NT2/D1 (cell line): ENCODE results near the gene ZNF226.
"Not testable (repeated sequence)": the region's sequence is repeated elsewhere in the genome, so short reads cannot be mapped to it uniquely, and the experiment has no call there.

Experiments used
- DNase-seq: peaks from one replicate; pipeline ENCODE4 v3.0.0-alpha.2; 2011; ENCODE audit warnings: low read depth, low spot score
- H3K27me3 ChIP-seq: 2 replicates; pipeline ENCODE4 v1.6.0; 2011; ENCODE audit warnings: mild to moderate bottlenecking; ENCODE audit not compliant: insufficient read length, insufficient read depth
- H3K36me3 ChIP-seq: 2 replicates; pipeline ENCODE4 v1.6.1; 2011; ENCODE audit warnings: mild to moderate bottlenecking, low read length, mixed read lengths; ENCODE audit not compliant: insufficient read depth, insufficient read length
- H3K4me1 ChIP-seq: 2 replicates; pipeline ENCODE4 v1.5.1; 2011; ENCODE audit not compliant: insufficient read depth, insufficient read length
- H3K4me3 ChIP-seq: 2 replicates; pipeline ENCODE4 v1.5.1; 2011; ENCODE audit warnings: low read depth; ENCODE audit not compliant: insufficient read length
- H3K9ac ChIP-seq: 2 replicates; pipeline ENCODE4 v1.6.0; 2011; ENCODE audit warnings: low read depth; ENCODE audit not compliant: insufficient read length
- H3K9me3 ChIP-seq: 2 replicates; pipeline ENCODE4 v1.5.1; 2011; ENCODE audit warnings: mild to moderate bottlenecking, low read length; ENCODE audit not compliant: insufficient read depth
- SUZ12 ChIP-seq: IDR thresholded peaks from 2 replicates; pipeline ENCODE4 v1.6.1; 2011; ENCODE audit not compliant: insufficient read length, insufficient read depth; ENCODE audit errors: extremely low read depth
- YY1 ChIP-seq: IDR thresholded peaks from 2 replicates; pipeline ENCODE4 v1.6.1; 2011; ENCODE audit not compliant: insufficient read length, insufficient read depth
- ZNF274 ChIP-seq: IDR thresholded peaks from 2 replicates; pipeline ENCODE4 v1.6.1; 2011; ENCODE audit warnings: mild to moderate bottlenecking, low read depth, low read length

ZNF226 gene

DNA sequence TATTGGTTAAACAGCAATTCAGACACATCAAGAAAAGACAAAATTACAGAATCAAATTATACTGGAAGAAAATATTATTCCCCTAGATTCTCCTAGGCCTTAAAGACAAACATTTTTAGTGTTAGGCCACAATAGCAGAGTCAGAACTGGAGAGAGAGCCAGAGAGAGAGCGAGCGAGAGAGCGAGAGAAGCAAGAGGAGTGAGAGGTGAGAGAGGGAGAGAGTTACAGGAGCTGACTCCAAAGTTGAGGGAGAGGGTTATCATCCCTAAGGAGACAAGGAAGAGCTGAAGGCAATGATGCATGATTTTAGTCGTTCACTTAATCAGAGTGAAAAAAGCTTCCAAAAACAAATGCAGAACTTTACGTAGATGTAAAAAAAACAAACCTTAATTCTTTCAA is 27.2 kb downstream of the ZNF226 start:
- no peak for TF ChIP-seq YY1
- no peak for TF ChIP-seq SUZ12
- no peak for TF ChIP-seq ZNF274
- no peak overlapping the region for H3K4me3 ChIP-seq
- H3K36me3 ChIP-seq = no peaks in the 10 kb centered on the region
- H3K27me3 ChIP-seq = no peaks in the 10 kb centered on the region
- no peak overlapping the region for H3K9ac ChIP-seq
- DNase-seq = no peak
- no peaks in the 10 kb centered on the region for H3K9me3 ChIP-seq
- H3K4me1 ChIP-seq = no peaks in the 10 kb centered on the region

DNA sequence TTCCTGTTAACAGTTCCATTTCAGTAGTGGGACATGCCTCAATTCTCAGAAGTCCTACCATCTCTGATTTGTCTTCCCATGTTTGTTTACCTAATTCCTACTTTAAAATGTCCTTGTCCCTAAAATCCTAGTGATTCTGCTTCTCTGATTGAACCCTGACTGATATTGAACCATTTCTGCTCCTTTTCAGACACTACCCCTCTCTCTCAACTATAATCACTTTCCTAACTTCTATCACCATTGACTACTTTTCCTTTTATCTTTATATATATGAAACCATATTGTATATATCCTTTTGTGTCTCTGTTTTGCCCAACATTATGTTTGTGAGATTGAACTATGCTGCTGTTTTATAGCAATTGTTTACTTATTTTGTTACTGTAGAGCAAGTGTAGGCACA is 31.9 kb downstream of the ZNF226 start:
- no peak for TF ChIP-seq YY1
- TF ChIP-seq SUZ12 = no peak
- TF ChIP-seq ZNF274 = no peak

DNA sequence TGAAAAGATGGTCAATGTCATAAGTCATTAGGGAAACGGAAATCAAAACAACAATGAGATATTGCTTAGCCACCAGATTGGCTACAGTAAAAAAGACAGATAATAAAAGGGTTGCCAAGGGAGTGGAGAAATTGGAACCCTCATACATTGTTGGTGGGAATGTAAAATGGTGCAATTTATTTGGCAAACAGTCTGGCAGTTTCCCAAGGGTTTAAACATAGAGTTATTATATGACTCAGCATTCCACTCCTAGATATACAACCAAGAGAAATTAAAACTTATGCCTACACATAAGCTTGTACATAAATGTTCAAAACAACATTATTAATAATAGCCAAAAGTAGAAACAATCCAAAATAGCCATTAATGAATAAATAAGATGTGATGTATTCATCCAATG is 37.6 kb downstream of the ZNF226 start:
- no peaks in the 10 kb centered on the region for H3K9me3 ChIP-seq

More for the DNA sequence above, 31.9 kb downstream of the ZNF226 start:
- Histone ChIP-seq H3K27me3 (no peaks in the 10 kb centered on the region), H3K4me3 (no peak overlapping the region), H3K9ac (no peak overlapping the region), H3K9me3 (no peaks in the 10 kb centered on the region), H3K36me3 (no peaks in the 10 kb centered on the region), H3K4me1 (no peaks in the 10 kb centered on the region)
- no peak for DNase-seq

DNA sequence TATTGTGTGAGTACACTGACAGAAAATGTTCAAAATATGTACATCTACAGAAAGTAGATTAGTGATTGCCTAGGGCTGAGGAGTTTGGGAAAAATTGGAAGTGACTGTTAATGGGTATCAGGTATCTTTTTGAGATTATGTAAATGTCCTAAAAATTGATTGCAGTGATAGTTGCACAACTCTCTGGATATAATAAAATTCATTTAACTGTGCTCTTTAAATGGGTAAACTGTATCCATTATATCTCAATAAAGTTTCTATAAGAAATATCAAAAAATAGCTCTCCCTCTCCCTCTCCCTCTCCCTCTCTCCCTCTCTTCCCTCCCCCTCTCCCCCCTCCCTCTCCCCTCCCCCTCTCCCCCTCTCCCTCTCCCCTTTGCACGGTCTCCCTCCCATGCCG is 38.1 kb downstream of the ZNF226 start:
- no peak for DNase-seq
- no peaks in the 10 kb centered on the region for H3K27me3 ChIP-seq
- no peak overlapping the region for H3K9ac ChIP-seq

More for the DNA sequence above, 37.6 kb downstream of the ZNF226 start:
- H3K27me3 ChIP-seq = no peaks in the 10 kb centered on the region
- TF ChIP-seq YY1 (no peak), SUZ12 (no peak), ZNF274 (no peak)
- no peaks in the 10 kb centered on the region for H3K36me3 ChIP-seq
- H3K4me1 ChIP-seq = no peaks in the 10 kb centered on the region
- H3K9ac ChIP-seq = no peak overlapping the region
- DNase-seq = no peak
- H3K4me3 ChIP-seq = no peak overlapping the region

DNA sequence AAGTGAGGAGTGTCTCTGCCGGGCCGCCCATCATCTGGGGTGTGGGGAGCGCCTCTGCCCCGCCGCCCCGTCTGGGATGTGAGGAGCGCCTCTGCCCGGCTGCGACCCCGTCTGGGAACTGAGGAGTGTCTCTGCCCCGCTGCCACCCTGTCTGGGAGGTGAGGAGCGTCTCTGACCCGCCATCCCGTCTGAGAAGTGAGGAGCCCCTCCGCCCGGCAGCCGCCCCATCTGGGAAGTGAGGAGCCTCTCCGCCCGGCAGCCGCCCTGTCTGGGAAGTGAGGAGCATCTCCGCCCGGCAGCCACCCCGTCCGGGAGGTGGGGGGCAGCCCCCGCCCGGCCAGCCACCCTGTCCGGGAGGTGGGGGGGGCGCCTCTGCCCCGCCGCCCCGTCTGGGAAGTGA is 39.0 kb downstream of the ZNF226 start:
- H3K4me3 ChIP-seq, DNase-seq, H3K4me1 ChIP-seq, H3K36me3 ChIP-seq, H3K27me3 ChIP-seq, H3K9ac ChIP-seq, H3K9me3 ChIP-seq: not testable (repeated sequence)

More for the DNA sequence above, 38.1 kb downstream of the ZNF226 start:
- Histone ChIP-seq H3K4me3 (no peak overlapping the region), H3K4me1 (no peaks in the 10 kb centered on the region), H3K36me3 (no peaks in the 10 kb centered on the region), H3K9me3 (no peaks in the 10 kb centered on the region)
- TF ChIP-seq SUZ12 (no peak), ZNF274 (no peak)

DNA sequence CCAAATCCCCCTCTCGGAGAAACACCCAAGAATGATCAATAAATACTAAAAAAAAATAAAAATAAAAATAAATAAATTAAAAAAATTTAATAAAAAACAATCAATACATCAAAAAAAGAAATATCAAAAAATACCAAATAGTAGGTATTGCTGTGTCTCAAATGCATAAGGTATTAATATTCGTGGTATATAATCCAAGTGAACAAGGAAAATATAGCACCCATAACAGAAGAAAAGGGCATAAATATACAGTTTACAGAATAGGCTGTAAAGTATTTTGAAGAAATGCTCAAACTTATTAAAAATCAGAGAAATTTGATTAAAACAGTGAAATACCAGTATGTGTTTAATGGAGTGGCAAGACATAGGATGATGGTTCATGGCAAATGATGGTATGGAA is 39.9 kb downstream of the ZNF226 start:
- H3K36me3 ChIP-seq = no peaks in the 10 kb centered on the region

DNA sequence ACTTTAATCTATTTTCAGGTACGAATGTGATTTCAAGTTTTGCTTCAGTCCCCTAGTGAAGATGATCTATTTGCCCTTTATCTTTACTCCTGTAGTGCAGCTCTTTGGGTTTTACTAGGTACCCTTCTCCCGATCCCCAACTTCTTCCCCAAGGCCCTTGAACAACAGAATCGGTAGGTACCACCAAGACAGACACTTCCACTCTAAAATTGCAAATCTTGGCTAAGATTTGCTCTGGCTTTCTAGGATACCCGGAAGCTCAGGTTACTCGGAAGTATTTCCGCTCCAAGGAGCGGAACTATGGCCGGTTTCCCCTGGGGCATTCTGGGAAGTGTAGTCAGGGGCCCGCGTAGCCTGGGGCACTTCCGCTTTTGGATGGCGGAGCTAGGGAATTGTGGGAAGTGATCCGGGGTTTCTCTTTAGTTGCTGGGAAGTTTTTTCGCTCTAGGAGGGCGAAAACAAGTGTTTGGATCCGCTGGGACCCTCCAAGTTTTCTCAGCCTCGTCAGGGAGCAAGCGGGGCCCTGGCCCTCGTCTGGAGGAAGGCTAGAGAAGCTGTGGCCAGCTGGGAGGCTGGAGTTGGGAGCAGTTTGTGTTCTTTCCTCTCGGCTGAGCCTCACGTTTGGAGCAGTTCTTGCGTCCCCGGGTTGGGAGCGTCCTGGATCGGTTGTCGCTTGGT is 42.4 kb downstream of the ZNF226 start:
- no peaks in the 10 kb centered on the region for H3K9me3 ChIP-seq
- TF ChIP-seq ZNF274 = no peak
- TF ChIP-seq YY1 = no peak
- no peak for TF ChIP-seq SUZ12
- peak overlapping the region; percentile 87 for H3K4me3 ChIP-seq
- H3K4me1 ChIP-seq = no peaks in the 10 kb centered on the region
- peak overlapping the region; percentile 92 for H3K9ac ChIP-seq
- no peaks in the 10 kb centered on the region for H3K36me3 ChIP-seq
- no peaks in the 10 kb centered on the region for H3K27me3 ChIP-seq
- peak; percentile 87 for DNase-seq

More for the DNA sequence above, 39.9 kb downstream of the ZNF226 start:
- no peaks in the 10 kb centered on the region for H3K27me3 ChIP-seq
- no peaks in the 10 kb centered on the region for H3K9me3 ChIP-seq
- H3K4me1 ChIP-seq = no peaks in the 10 kb centered on the region
- no peak for TF ChIP-seq SUZ12
- TF ChIP-seq YY1 = no peak
- TF ChIP-seq ZNF274 = no peak
- H3K9ac ChIP-seq = no peak overlapping the region
- DNase-seq = no peak
- no peak overlapping the region for H3K4me3 ChIP-seq
